Measurements from ENCODE around the gene TRIM65. TPM values are rescaled to one million over a fixed set of nuclear protein-coding genes. Genes with fewer than 3 reads are reported as not detected.

TRIM65 gene
- total RNA-seq, 1 donor from 2014 or later: 24.7 TPM

DNA sequence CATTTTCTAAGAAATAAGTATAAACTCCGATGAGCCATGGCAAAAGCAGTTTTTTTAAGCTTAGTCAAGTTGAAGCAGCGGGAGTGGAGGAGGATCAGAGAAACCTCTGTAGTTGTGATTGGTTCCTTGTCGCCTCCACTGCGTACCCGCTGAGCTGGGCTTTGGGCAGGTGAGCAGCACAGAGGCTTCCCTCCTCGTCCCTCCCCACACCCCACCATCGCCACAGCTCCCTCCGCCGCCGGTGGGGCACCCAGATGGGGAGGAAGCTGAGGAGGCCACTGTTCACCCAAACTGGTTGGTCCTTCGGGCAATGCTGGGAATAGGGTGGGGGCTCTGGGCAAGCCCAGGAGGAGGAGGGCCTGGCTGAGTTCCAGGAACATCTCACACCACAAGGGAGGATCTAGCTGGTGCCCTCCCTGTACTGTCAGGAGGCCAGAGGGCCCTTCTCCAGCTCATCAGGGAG lies 13.1 kb upstream of the TRIM65 start:
- no peak for DNase-seq (ENCODE audit: low read depth)
- TF ChIP-seq, protein P1, sequence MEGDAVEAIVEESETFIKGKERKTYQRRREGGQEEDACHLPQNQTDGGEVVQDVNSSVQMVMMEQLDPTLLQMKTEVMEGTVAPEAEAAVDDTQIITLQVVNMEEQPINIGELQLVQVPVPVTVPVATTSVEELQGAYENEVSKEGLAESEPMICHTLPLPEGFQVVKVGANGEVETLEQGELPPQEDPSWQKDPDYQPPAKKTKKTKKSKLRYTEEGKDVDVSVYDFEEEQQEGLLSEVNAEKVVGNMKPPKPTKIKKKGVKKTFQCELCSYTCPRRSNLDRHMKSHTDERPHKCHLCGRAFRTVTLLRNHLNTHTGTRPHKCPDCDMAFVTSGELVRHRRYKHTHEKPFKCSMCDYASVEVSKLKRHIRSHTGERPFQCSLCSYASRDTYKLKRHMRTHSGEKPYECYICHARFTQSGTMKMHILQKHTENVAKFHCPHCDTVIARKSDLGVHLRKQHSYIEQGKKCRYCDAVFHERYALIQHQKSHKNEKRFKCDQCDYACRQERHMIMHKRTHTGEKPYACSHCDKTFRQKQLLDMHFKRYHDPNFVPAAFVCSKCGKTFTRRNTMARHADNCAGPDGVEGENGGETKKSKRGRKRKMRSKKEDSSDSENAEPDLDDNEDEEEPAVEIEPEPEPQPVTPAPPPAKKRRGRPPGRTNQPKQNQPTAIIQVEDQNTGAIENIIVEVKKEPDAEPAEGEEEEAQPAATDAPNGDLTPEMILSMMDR (conservative IDR thresholded peaks at IDR 0.05; ENCODE audit: low read depth, low read length): no peak
- no peak overlapping the region for H3K4me3 ChIP-seq (ENCODE audit: low read depth, low read length)

DNA sequence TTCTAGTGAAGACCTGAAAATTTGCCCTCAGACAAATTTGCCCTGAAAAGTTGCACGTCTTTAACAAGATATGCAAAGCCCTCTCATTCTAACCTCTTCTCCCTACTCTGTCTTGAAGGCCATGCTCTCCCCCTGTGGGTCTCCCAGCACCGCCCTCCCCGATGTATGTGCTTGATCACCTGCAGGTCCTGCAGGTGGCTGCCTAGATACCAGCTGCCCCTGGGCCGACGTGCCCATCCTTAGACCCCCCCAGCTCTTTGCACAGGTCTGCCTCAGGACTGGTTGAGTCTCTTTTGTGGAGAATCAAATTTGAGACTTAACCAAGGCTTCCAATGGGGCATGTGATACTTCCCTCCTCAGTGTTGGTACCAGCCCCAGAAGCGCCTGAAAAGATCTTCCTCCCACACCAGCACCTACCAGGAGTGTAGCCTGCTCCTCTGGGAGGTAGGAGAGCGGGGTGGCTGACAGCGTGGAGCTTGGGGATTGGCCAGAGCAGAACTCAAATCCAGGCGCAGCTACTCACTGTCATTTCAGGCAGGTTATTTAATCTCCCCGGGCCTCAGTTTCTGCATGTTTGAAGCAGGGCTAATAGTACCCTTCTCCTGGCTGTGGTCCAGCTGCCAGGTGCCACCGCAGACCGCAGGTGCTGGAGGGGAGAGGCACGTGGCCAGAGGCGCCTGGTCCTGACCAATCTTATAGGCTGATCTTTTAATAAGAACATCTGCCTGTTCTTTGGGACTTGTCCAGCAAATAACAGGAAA lies 12.5 kb upstream of the TRIM65 start:
- TF ChIP-seq, protein P1 (conservative IDR thresholded peaks at IDR 0.05; ENCODE audit: low read depth, low read length): no peak
- no peak overlapping the region for H3K4me3 ChIP-seq (ENCODE audit: low read depth, low read length)
- DNase-seq (ENCODE audit: low read depth): no peak

DNA sequence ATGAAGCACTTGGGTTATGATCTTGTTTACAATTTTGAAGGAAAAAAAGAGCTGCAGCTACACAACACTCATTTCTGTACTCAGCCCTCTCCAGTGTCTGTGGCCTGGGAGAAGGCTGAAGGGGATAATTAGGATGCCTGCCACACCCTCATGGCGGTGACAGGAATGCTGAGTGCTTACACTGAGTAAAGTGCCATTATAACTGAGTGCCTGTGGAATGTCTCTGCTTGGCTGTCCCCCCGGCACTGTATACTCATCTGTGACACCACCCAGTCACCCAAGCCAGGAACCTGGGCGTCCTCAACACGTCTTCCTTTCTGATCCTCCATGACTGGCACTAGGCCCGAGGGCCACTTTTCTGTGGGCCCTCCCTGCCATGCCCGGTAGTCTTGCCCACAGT lies 11.4 kb upstream of the TRIM65 start:
- DNase-seq (ENCODE audit: low read depth): no peak
- TF ChIP-seq, protein P1 (conservative IDR thresholded peaks at IDR 0.05; ENCODE audit: low read depth, low read length): no peak

DNA sequence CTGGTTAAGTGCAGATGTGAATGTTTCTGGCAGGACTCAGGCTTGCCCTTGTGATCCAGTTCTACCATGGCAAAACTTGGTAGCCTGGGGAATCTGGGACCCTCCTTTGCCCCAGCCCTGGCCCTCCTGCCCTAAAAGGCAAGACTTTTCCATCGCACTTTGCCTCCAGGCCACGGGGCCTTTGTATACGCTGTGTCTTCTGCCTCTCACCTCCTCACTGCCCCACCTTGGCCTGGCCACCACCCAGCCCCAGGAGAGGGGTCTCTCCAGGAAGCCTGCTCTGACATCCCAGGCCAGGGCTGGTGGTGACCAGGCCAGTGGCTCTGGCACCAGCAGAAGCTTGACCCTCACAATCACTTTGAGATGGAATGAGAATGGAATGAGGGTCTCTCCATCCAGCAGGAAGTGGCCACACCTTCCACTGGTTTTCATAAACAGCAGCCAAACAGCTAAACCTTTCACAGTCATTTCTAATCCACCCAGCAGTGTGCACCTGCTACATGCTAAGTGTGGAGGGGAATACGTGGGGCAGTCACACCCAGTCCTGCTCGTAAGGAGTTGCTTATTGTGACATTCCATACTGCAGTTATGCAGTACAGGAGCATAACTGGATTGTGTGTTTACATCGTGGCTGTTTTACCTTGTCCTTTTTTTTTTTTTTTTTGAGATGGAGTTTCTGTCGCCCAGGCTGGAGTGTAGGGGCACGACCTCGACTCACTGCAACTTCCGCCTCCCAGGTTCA lies 9.6 kb upstream of the TRIM65 start:
- no peak overlapping the region for H3K4me3 ChIP-seq (ENCODE audit: low read depth, low read length)
- no peak for DNase-seq (ENCODE audit: low read depth)
- TF ChIP-seq, protein P1 (conservative IDR thresholded peaks at IDR 0.05; ENCODE audit: low read depth, low read length): no peak

More for the DNA sequence above, 11.4 kb upstream of the TRIM65 start:
- H3K4me3 ChIP-seq (ENCODE audit: low read depth, low read length): no peak overlapping the region

DNA sequence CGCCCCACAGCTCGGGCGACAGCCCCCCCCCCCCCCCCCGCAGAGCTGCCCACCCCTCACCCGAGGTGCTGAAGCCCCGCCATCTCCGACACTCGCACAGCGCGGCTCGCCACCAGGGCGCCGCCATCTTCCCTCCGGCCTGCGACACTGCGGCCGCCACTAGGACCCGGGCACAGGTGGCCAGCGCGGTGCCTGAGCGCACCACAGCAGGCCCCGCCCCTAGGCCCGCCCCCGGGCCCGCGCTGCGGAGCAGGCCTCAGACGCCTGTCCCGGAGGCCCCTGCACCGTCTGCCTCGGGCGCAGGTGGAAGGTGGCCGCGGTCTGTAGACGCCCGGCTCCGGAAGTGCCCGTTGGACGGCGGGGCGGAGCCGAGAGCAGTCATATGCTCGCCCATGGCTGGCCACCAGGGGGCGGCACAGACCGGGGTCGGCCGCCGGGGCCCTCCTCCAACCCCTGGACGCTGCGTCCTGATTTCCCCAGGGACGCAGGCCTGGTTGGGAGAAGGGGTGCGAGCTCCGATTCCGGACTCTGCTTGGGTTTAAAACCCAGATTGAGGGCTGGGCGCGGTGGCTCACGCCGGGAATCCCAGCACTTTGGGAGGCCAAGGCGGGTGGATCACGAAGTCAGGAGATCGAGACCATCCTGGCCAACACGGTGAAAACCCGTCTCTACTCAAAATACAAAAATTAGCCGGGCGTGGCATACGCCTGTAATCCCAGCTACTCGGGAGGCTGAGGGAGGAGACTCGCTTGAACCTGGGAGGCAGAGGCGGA lies 8.2 kb upstream of the TRIM65 start, which contains the start of gene MRPL38:
MRPL38 (minus strand) TSS at position 136 of the 773 bp plus-strand sequence; CDS start at position 127, 9 bp downstream.
- TF ChIP-seq, protein P1 (conservative IDR thresholded peaks at IDR 0.05; ENCODE audit: low read depth, low read length): peak; percentile 78

DNA sequence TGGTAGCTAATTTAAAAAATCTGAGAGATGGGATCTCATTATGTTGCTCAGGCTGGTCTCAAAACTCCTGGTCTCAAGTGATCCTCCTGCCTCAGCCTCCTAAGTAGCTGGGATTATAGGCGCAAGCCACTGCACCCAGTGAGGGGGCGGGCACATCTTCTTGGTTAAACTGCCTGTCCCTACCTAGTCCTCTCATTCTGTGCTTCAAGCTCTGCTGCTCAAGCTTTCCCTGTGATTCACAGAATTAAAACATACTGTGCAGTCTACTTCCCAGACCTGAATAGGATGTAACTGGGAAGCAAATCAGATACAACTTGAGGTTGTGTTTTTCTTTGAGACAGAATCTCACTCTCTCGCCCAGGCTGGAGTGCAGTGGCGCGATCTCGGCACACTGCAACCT lies 5.7 kb upstream of the TRIM65 start:
- TF ChIP-seq, protein P1 (conservative IDR thresholded peaks at IDR 0.05; ENCODE audit: low read depth, low read length): no peak
- no peak overlapping the region for H3K4me3 ChIP-seq (ENCODE audit: low read depth, low read length)
- peak; percentile 70 for DNase-seq (ENCODE audit: low read depth)

More for the DNA sequence above, 8.2 kb upstream of the TRIM65 start, which contains the start of gene MRPL38:
- DNase-seq (ENCODE audit: low read depth): peak; percentile 41
- peak within 1 kb of the TSS; percentile 82 for H3K4me3 ChIP-seq (ENCODE audit: low read depth, low read length)
